A673 (cell line): ENCODE measurements around the gene FCRL4. TPM values are rescaled to one million over a fixed set of nuclear protein-coding genes. Genes with fewer than 3 reads are reported as not detected.

Experiments used
- BruUV-seq: library from RNA; stranded (reverse); fragments of 400-500 nt; replicated peaks from 2 replicates; lab custom pipeline; 2021; lab: Mats Ljungman, UMichigan
- CTCF ChIA-PET: fragments of 300-600 bp; sonication (Branson Sonifier 250); formaldehyde crosslinking; loops from one replicate; lab custom pipeline; 2022; ENCODE audit warnings: antibody characterized with exemption; lab: Charles Lee
- POLR2A ChIA-PET: fragments of 300-600 bp; sonication (Branson Sonifier 250); formaldehyde crosslinking; loops from one replicate; lab custom pipeline; 2022; ENCODE audit warnings: antibody characterized with exemption; ENCODE audit not compliant: low non-redundant PET; lab: Charles Lee
- DNase-seq: peaks from one replicate; pipeline ENCODE4 v3.0.0-alpha.2; 2015; ENCODE audit warnings: low spot score
- H3K27ac ChIP-seq: fragments of 200-600 bp; sonication (generic); 2 replicates; pipeline ENCODE4 v1.5.1; 2016; ENCODE audit warnings: mixed run types, low read depth, mild to moderate bottlenecking, mixed read lengths, antibody characterized with exemption, low read length; ENCODE audit not compliant: poor library complexity, severe bottlenecking
- H3K27me3 ChIP-seq: fragments of 200-600 bp; sonication (generic); replicated peaks from 2 replicates; pipeline ENCODE4 v1.6.1; 2017; ENCODE audit warnings: mixed run types, low read depth, mild to moderate bottlenecking, mixed read lengths, antibody characterized with exemption, low read length; ENCODE audit not compliant: insufficient read depth, poor library complexity
- H3K36me3 ChIP-seq: fragments of 200-600 bp; sonication (generic); 2 replicates; pipeline ENCODE4 v1.6.1; 2016; ENCODE audit warnings: mixed run types, mild to moderate bottlenecking, mixed read lengths, antibody characterized with exemption, low read length; ENCODE audit not compliant: insufficient read depth, poor library complexity, severe bottlenecking
- H3K4me1 ChIP-seq: fragments of 200-600 bp; sonication (generic); 2 replicates; pipeline ENCODE4 v1.6.1; 2017; ENCODE audit warnings: mixed run types, mild to moderate bottlenecking, mixed read lengths, antibody characterized with exemption, low read length; ENCODE audit not compliant: insufficient read depth, poor library complexity, severe bottlenecking
- H3K4me3 ChIP-seq: fragments of 200-600 bp; sonication (generic); 2 replicates; pipeline ENCODE4 v1.5.1; 2016; ENCODE audit warnings: low read depth, mixed run types, mild to moderate bottlenecking, mixed read lengths, low read length; ENCODE audit not compliant: poor library complexity, severe bottlenecking
- H3K9me3 ChIP-seq: fragments of 200-600 bp; sonication (generic); 2 replicates; pipeline ENCODE4 v1.6.1; 2016; ENCODE audit warnings: mixed run types, low read depth, mild to moderate bottlenecking, mixed read lengths, antibody characterized with exemption, low read length; ENCODE audit not compliant: poor library complexity, severe bottlenecking
- CTCF ChIP-seq: fragments of 300-800, 200-600 bp; sonication (generic); conservative IDR thresholded peaks from 2 replicates; pipeline ENCODE4 v1.5.1; 2017; ENCODE audit warnings: low read depth, mild to moderate bottlenecking, antibody characterized with exemption, low read length, moderate library complexity, mixed read lengths
- EZH2 ChIP-seq: fragments of 200-600 bp; sonication (generic); IDR thresholded peaks from 2 replicates; pipeline ENCODE4 v1.6.1; 2017; ENCODE audit warnings: borderline replicate concordance, low read depth, mild to moderate bottlenecking, mixed read lengths, antibody characterized with exemption, low read length; ENCODE audit not compliant: poor library complexity, severe bottlenecking
- intact Hi-C: fragments of 100-400 bp; cut with micrococcal nuclease; formaldehyde crosslinking; loops from one replicate; pipeline ENCODE4 v1.10.0; 2022; ENCODE audit not compliant: unreplicated experiment
- total RNA-seq: library from RNA; stranded (reverse); gene quantifications from 2 replicates; pipeline ENCODE4 v1.2.3, GENCODE V29; 2021

FCRL4 gene
- total RNA-seq, 1 experiment from 2014 or later: not detected

- H3K9me3 ChIP-seq: no peaks in the 10 kb centered on the region
- no peak overlapping the region for H3K27ac ChIP-seq
- H3K27me3 ChIP-seq: peaks cover 60% of the 10 kb centered on the region
- BruUV-seq: no TSS peak
- CTCF ChIA-PET: no interaction called here
- intact Hi-C loops: no loop called here
- DNase-seq: no peak
- no peaks in the 10 kb centered on the region for H3K36me3 ChIP-seq
- POLR2A ChIA-PET: no interaction called here
- no peaks in the 10 kb centered on the region for H3K4me1 ChIP-seq
- TF ChIP-seq CTCF (no peak), EZH2 (no peak)
- no peak overlapping the region for H3K4me3 ChIP-seq
Observed at GRCh38 chr1:157600236-157600635, 2.4 kb upstream of the FCRL4 start.

DNA sequence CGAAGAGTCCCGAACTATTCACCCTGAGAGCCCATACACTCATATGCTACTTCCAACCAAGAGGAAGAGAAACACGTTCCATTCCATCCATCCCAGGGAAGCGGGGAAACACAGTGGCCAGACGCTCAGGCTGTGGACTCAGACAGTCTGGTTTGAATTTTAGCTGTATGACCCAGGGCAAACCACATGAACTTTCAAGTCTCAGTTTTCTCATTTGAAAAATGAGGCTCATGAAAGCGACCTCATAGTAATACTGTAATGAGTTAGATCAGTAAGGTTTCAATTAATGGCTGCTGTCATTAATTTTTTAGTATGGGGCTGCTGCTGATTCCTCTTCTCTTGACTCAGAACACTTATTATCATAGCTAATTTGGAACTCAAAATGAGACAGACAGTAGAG lies 1.5 kb downstream of the FCRL4 start:
- no peak overlapping the region for H3K4me3 ChIP-seq
- TF ChIP-seq CTCF (no peak), EZH2 (no peak)
- peaks cover 38% of the 10 kb centered on the region for H3K27me3 ChIP-seq
- no peaks in the 10 kb centered on the region for H3K4me1 ChIP-seq
- H3K36me3 ChIP-seq: no peaks in the 10 kb centered on the region
- DNase-seq: no peak
- intact Hi-C loops: no loop called here
- H3K9me3 ChIP-seq: no peaks in the 10 kb centered on the region
- H3K27ac ChIP-seq: no peak overlapping the region
- ChIA-PET CTCF (no interaction called here), POLR2A (no interaction called here)
- BruUV-seq: no TSS peak

DNA sequence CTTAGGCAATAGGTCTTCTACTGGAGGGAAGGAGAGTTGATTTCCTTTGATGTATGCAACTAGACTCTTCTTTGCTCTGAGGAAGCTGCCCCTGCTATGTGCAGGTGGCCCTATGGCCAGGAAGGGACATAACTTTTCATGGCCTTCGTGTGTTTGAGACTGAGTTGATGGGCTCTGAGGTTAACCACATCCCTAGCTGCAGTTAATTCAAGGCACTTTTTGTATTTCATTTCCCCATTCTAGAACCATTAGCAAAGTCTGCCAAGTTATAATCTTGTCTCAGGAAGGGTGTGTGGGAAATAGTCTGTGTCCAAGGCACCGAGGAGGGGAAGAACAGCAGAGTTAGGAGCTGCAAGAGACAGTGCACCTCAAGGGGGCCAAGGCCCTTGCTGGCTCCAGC lies 2.5 kb downstream of the FCRL4 start:
- POLR2A ChIA-PET: no interaction called here
- Histone ChIP-seq H3K9me3 (no peaks in the 10 kb centered on the region), H3K4me3 (no peak overlapping the region), H3K27me3 (peaks cover 34% of the 10 kb centered on the region), H3K27ac (no peak overlapping the region), H3K36me3 (no peaks in the 10 kb centered on the region), H3K4me1 (no peaks in the 10 kb centered on the region)
- TF ChIP-seq CTCF (no peak), EZH2 (no peak)
- CTCF ChIA-PET: no interaction called here
- no TSS peak for BruUV-seq
- intact Hi-C loops: no loop called here
- no peak for DNase-seq
